Kidney epithelial cell (primary cell): Measurements from ENCODE around the gene ZNF678. TPM values are rescaled to one million over a fixed set of nuclear protein-coding genes. Genes with fewer than 3 reads are reported as not detected.
"Not testable (repeated sequence)": the region's sequence is repeated elsewhere in the genome, so short reads cannot be mapped to it uniquely, and the experiment has no call there.

Experiments
- DNase-seq: peaks from one replicate; pipeline ENCODE4 v3.0.0-alpha.2; 2010; ENCODE audit warnings: low read depth
- H3K27me3 ChIP-seq: 2 replicates; pipeline ENCODE4 v1.6.0; 2011; ENCODE audit warnings: low read length; ENCODE audit not compliant: control insufficient read depth, insufficient read depth
- H3K36me3 ChIP-seq: 2 replicates; pipeline ENCODE4 v1.5.1; 2011; ENCODE audit warnings: low read length; ENCODE audit not compliant: control insufficient read depth, insufficient read depth
- H3K4me3 ChIP-seq: 2 replicates; pipeline ENCODE4 v1.5.1; 2011; ENCODE audit warnings: low read depth, mild to moderate bottlenecking, control low read depth, low read length
- total RNA-seq: library from RNA; depleted of rRNA; stranded (reverse); fragments of >200 nt; gene quantifications from 2 replicates; pipeline ENCODE4 v1.2.3, GENCODE V29; 2015
- TF ChIP-seq, protein P1 (sequence below): IDR thresholded peaks from 2 replicates; pipeline ENCODE4 v1.5.1; 2011; ENCODE audit warnings: mild to moderate bottlenecking, moderate library complexity, low read length, control low read depth, inconsistent platforms; ENCODE audit not compliant: insufficient read depth, poor library complexity, severe bottlenecking

The ZNF678 gene
- total RNA-seq, 1 donor from 2014 or later, result 7.6 TPM

DNA sequence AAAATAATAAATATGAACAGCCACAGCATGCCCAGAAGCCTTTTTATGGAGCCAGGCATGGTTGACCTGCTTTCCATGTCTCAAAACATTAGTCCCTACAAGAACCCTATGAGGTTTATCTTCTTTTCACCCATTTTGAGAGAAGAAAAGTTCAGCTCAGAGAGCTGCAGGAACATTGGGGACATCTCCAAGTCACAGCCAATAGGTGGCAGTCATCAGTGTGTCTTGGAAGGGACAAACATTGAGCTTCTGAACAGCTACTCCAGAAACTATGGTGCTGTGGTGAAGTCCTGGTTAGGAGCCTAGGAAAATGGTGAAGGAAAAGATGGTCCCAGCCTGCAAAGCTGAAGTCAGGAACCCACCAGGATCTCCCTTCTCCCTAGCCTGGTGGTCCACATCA is 98.1 kb downstream of the ZNF678 start:
- no peak for DNase-seq
- Histone ChIP-seq H3K27me3 (no peaks in the 10 kb centered on the region), H3K36me3 (no peaks in the 10 kb centered on the region), H3K4me3 (no peak overlapping the region)
- TF ChIP-seq, protein P1, sequence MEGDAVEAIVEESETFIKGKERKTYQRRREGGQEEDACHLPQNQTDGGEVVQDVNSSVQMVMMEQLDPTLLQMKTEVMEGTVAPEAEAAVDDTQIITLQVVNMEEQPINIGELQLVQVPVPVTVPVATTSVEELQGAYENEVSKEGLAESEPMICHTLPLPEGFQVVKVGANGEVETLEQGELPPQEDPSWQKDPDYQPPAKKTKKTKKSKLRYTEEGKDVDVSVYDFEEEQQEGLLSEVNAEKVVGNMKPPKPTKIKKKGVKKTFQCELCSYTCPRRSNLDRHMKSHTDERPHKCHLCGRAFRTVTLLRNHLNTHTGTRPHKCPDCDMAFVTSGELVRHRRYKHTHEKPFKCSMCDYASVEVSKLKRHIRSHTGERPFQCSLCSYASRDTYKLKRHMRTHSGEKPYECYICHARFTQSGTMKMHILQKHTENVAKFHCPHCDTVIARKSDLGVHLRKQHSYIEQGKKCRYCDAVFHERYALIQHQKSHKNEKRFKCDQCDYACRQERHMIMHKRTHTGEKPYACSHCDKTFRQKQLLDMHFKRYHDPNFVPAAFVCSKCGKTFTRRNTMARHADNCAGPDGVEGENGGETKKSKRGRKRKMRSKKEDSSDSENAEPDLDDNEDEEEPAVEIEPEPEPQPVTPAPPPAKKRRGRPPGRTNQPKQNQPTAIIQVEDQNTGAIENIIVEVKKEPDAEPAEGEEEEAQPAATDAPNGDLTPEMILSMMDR, result no peak

DNA sequence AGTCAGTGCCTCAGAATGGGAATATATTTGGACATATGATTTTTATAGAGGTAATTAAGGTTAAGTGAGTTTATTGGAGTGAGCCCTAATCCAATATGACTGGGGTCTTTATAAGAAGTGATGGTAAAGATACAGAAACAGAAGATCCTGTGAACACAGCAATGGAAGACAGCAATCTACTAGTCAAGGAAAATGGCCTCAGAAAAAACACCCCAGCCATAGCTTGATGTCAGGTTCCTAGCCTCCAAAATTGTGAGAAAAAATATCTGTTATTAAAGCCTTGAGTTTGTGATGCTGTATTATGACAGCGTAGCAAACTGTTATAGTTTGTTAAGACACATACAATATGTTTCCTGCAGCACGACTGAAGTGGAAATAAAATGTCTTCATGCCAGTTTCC is 99.6 kb downstream of the ZNF678 start:
- Histone ChIP-seq H3K36me3 (no peaks in the 10 kb centered on the region), H3K27me3 (no peaks in the 10 kb centered on the region), H3K4me3 (no peak overlapping the region)
- TF ChIP-seq, protein P1, result no peak
- no peak for DNase-seq

DNA sequence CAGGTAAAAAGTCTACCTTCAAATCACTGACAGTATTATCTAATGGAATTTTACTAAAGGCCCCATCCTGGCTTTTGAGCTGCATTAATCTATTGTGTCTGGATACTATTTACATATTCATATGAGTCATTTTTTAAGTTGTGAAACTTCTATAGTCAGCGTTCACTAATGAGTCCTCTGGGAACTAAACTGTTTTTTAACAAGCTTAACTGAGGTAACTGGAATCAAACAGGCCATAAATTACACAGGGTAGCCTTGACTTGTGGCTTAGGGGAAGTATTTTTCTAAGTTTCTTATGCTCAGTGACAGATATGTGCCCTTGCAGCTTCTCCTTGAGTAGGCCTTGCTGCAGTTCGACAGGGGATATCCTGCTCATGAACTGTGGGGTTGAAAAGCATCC is 102.9 kb downstream of the ZNF678 start:
- Histone ChIP-seq H3K4me3 (no peak overlapping the region), H3K27me3 (no peaks in the 10 kb centered on the region), H3K36me3 (no peaks in the 10 kb centered on the region)
- TF ChIP-seq, protein P1, result no peak
- DNase-seq, result no peak

DNA sequence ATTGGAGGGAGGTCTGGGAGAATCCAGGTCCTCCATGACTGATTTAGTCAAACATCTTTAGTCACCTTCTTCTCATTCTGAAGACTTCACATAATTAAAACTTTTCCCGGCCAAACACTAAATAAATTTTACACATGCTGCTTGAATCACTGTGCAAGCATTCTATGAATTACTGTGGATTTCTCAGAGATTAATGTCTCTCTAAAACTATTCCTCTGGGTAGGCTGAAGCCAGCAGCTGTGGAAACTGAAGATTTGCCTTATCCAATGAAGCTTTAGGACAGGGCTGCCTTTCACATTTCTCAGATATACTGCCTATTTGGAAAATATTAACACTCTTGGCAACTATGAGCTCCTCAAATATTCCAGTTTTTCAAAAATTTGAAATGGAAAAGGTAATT is 110.1 kb downstream of the ZNF678 start:
- TF ChIP-seq, protein P1, result no peak
- DNase-seq, result no peak

DNA sequence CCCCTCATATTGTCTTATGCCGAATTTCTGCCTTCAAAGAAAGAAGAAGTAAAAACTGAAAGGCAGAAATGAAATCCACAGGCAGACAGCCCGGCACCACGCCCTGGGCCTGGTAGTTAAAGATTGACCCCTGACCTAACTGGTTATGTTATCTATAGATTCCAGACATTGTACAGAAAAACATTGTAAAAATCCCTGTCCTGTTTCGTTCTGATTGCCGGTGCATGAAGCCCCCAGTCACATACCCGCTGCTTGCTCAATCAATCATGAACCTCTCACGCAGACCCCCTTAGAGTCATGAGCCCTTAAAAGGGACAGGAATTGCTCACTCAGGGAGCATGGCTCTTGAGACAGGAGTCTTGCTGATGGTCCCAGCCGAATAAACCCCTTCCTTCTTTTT is 122.5 kb downstream of the ZNF678 start:
- TF ChIP-seq, protein P1, result no peak
- no peaks in the 10 kb centered on the region for H3K36me3 ChIP-seq
- DNase-seq, result no peak
- H3K27me3 ChIP-seq, result no peaks in the 10 kb centered on the region
- no peak overlapping the region for H3K4me3 ChIP-seq

More for the DNA sequence above, 110.1 kb downstream of the ZNF678 start:
- H3K27me3 ChIP-seq, result no peaks in the 10 kb centered on the region
- no peaks in the 10 kb centered on the region for H3K36me3 ChIP-seq
- no peak overlapping the region for H3K4me3 ChIP-seq

DNA sequence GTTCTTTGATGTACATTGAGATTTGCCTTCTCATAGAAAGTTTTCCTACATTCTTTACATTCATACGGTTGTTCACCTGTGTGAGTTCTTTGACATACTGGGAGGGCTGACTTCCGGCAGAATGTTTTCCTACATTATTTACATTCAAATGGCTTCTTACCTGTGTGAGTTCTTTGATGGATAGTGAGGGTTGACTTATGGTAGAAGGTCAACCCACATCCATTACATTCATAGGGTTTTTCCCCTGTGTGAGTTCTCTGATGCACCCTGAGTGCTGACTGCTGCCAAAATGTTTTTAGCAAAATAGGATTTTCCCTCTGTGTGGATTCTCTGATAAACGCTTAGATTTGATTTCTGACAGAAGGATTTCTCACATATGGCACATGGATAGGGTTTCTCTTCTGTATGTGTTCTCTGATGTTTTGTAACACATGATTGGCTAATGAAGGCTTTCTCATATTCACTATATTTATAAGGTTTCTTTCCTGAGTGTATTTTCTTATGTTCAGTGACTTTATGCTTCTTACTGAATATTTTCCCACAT is 134.0 kb downstream of the ZNF678 start:
- DNase-seq, result no peak
- TF ChIP-seq, protein P1, result no peak
- Histone ChIP-seq H3K27me3 (no peaks in the 10 kb centered on the region), H3K36me3 (no peaks in the 10 kb centered on the region), H3K4me3 (no peak overlapping the region)

DNA sequence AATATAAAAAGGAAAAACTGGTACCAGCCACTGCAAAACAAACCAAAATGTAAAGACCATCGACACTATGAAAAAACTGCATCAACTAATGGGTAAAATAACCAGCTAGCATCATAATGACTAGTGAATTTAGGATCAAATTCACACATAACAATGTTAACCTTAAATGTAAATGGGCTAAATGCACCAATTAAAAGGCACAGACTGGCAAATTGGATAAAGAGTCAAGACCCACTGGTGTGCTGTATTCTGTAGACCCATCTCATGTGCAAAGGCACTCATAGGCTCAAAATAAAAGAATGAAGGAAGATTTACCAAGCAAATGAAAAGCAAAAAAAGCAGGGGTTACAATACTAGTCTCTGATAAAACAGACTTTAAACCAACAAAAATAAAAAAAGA is 138.3 kb downstream of the ZNF678 start:
- not testable (repeated sequence) for DNase-seq, H3K4me3 ChIP-seq, H3K36me3 ChIP-seq, H3K27me3 ChIP-seq
